ENCODE data around the gene AUTS2. TPM values are rescaled to one million over a fixed set of nuclear protein-coding genes. Genes with fewer than 3 reads are reported as not detected.

AUTS2 gene
- polyA plus RNA-seq, 3 donors, result 0.08 to 0.35 TPM; not detected in 1

- H3K27me3 ChIP-seq (ENCODE audit: control insufficient read depth in 2 of 2, insufficient read depth in 2 of 2, low read length in 2 of 2), result peaks cover 5 to 14% of the 10 kb centered on the region in 2 donors
- no peak for TF ChIP-seq CTCF (IDR thresholded peaks at IDR 0.05)
- peaks cover 2% of the 10 kb centered on the region for H3K4me1 Mint-ChIP-seq
- no peak overlapping the region for H2AFZ ChIP-seq (ENCODE audit: insufficient read depth, low read depth, low read length, poor library complexity, severe bottlenecking)
- 89% methylated on average over 13 of the region's 14 CpGs for WGBS (ENCODE audit: insufficient coverage)
- no peak for DNase-seq
- no peak overlapping the region for H3K27ac ChIP-seq (ENCODE audit: low read depth in 1 of 2, low read length in 2 of 2)
- H3K4me1 ChIP-seq (ENCODE audit: control insufficient read depth in 1 of 2, insufficient read depth in 2 of 2, low read length in 2 of 2), result no peaks in the 10 kb centered on the region
- H3K79me2 ChIP-seq (ENCODE audit: insufficient read depth, low read length), result no peaks in the 10 kb centered on the region
- H3K27ac Mint-ChIP-seq, result no peak overlapping the region
- H3K9me3 Mint-ChIP-seq, result peaks cover 4 to 14% (median 7%) of the 10 kb centered on the region in 7 donors
- intact Hi-C loops (cut with micrococcal nuclease), result no loop called here
- H3K4me3 ChIP-seq (replicated peaks in 1 of 3; ENCODE audit: low read depth in 2 of 3, low read length in 3 of 3), result no peak overlapping the region
- no peaks in the 10 kb centered on the region for H3K36me3 Mint-ChIP-seq
- H3K4me2 ChIP-seq (replicated peaks; ENCODE audit: extremely low read depth, low read length, poor library complexity, severe bottlenecking), result no peak overlapping the region
- H3K9ac ChIP-seq (ENCODE audit: insufficient read depth, low read length, poor library complexity, severe bottlenecking), result no peak overlapping the region
- H3K36me3 ChIP-seq (replicated peaks in 1 of 2; ENCODE audit: control insufficient read depth in 1 of 2, insufficient read depth in 2 of 2, low read length in 2 of 2), result no peaks in the 10 kb centered on the region
- H3K4me3 Mint-ChIP-seq, result no peak overlapping the region
- H3K9me3 ChIP-seq (replicated peaks in 1 of 2; ENCODE audit: control insufficient read depth in 1 of 2, insufficient read depth in 1 of 2, low read length in 2 of 2), result peaks cover 0 to 9% of the 10 kb centered on the region in 2 donors
- H3K27me3 Mint-ChIP-seq (ENCODE audit: low read depth in 3 of 3), result peaks cover 13 to 20% (median 15%) of the 10 kb centered on the region in 3 donors
- H4K20me1 ChIP-seq (ENCODE audit: insufficient read depth, low read length), result no peaks in the 10 kb centered on the region
Observed at GRCh38 chr7:69591805-69592204, 6.5 kb upstream of the AUTS2 start.

- Histone ChIP-seq H3K9me3 (replicated peaks in 1 of 2; ENCODE audit: control insufficient read depth in 1 of 2, insufficient read depth in 1 of 2, low read length in 2 of 2) (peaks cover 0 to 9% of the 10 kb centered on the region in 2 donors), H3K27ac (ENCODE audit: low read depth in 1 of 2, low read length in 2 of 2) (no peak overlapping the region), H4K20me1 (ENCODE audit: insufficient read depth, low read length) (no peaks in the 10 kb centered on the region), H3K36me3 (replicated peaks in 1 of 2; ENCODE audit: control insufficient read depth in 1 of 2, insufficient read depth in 2 of 2, low read length in 2 of 2) (no peaks in the 10 kb centered on the region), H3K4me1 (ENCODE audit: control insufficient read depth in 1 of 2, insufficient read depth in 2 of 2, low read length in 2 of 2) (peaks cover 5 to 9% of the 10 kb centered on the region in 2 donors), H2AFZ (ENCODE audit: insufficient read depth, low read depth, low read length, poor library complexity, severe bottlenecking) (no peak overlapping the region), H3K9ac (ENCODE audit: insufficient read depth, low read length, poor library complexity, severe bottlenecking) (no peak overlapping the region), H3K4me3 (replicated peaks in 1 of 3; ENCODE audit: low read depth in 2 of 3, low read length in 3 of 3) (no peak overlapping the region), H3K27me3 (ENCODE audit: control insufficient read depth in 2 of 2, insufficient read depth in 2 of 2, low read length in 2 of 2) (peaks cover 12 to 25% of the 10 kb centered on the region in 2 donors), H3K4me2 (replicated peaks; ENCODE audit: extremely low read depth, low read length, poor library complexity, severe bottlenecking) (no peak overlapping the region), H3K79me2 (ENCODE audit: insufficient read depth, low read length) (no peaks in the 10 kb centered on the region)
- no peak for TF ChIP-seq CTCF (IDR thresholded peaks at IDR 0.05)
- intact Hi-C loops (cut with micrococcal nuclease), result no loop called here
- Mint-ChIP-seq H3K4me1 (peaks cover 8% of the 10 kb centered on the region), H3K4me3 (no peak overlapping the region), H3K27ac (no peak overlapping the region), H3K27me3 (ENCODE audit: low read depth in 3 of 3) (peaks cover 22 to 31% (median 23%) of the 10 kb centered on the region in 3 donors), H3K9me3 (peaks cover 4 to 18% (median 8%) of the 10 kb centered on the region in 7 donors), H3K36me3 (no peaks in the 10 kb centered on the region)
- no peak for DNase-seq
- no CpG with 5 or more reads among the region's 2 CpGs for WGBS (ENCODE audit: insufficient coverage)
Observed at GRCh38 chr7:69593511-69593910, 4.8 kb upstream of the AUTS2 start.

Measured in CD14-positive monocyte (primary cell).